Neural cell (in vitro differentiated cells): ENCODE measurements around the gene TPM1. TPM values are rescaled to one million over a fixed set of nuclear protein-coding genes. Genes with fewer than 3 reads are reported as not detected.

Experiments
- H2AFZ ChIP-seq: fragments of 200-600, 300-800 bp; sonication (generic), shearing (Covaris generic); 2 replicates; pipeline ENCODE4 v1.6.0; 2014; ENCODE audit warnings: low read depth, mild to moderate bottlenecking, antibody characterized with exemption, low read length, moderate library complexity
- H3F3A ChIP-seq: fragments of 200-600 bp; shearing (Covaris generic); 2 replicates; pipeline ENCODE4 v1.6.1; 2016; ENCODE audit warnings: mild to moderate bottlenecking, moderate library complexity, mixed read lengths, antibody characterized with exemption, low read length; ENCODE audit not compliant: insufficient read depth, poor library complexity, severe bottlenecking
- H3K27ac ChIP-seq: fragments of 200-600, 300-800 bp; sonication (generic), shearing (Covaris generic); 2 replicates; pipeline ENCODE4 v1.5.1; 2014; ENCODE audit warnings: mild to moderate bottlenecking, low read length, moderate library complexity
- H3K27me3 ChIP-seq: fragments of 300-800, 200-600 bp; sonication (generic), shearing (Covaris generic); 2 replicates; pipeline ENCODE4 v1.6.0; 2014; ENCODE audit warnings: mild to moderate bottlenecking, low read depth, low read length, moderate library complexity; ENCODE audit not compliant: insufficient read depth
- H3K36me3 ChIP-seq: fragments of 300-800, 200-600 bp; sonication (generic), shearing (Covaris generic); 2 replicates; pipeline ENCODE4 v1.5.1; 2014; ENCODE audit warnings: mild to moderate bottlenecking, antibody characterized with exemption, low read length, moderate library complexity; ENCODE audit not compliant: insufficient read depth
- H3K4me2 ChIP-seq: fragments of 300-800, 200-600 bp; sonication (generic), shearing (Covaris generic); 2 replicates; pipeline ENCODE4 v1.6.0; 2014; ENCODE audit warnings: mild to moderate bottlenecking, low read length
- H3K4me3 ChIP-seq: fragments of 300-800, 200-600 bp; sonication (generic), shearing (Covaris generic); 2 replicates; pipeline ENCODE4 v1.5.1; 2014; ENCODE audit warnings: mild to moderate bottlenecking, low read length, moderate library complexity
- H3K79me2 ChIP-seq: fragments of 200-600 bp; shearing (Covaris generic); replicated peaks from 2 replicates; pipeline ENCODE4 v1.6.0; 2014; ENCODE audit warnings: mild to moderate bottlenecking, low read length, moderate library complexity; ENCODE audit not compliant: insufficient read depth
- H3K9ac ChIP-seq: fragments of 300-800, 200-600 bp; sonication (generic), shearing (Covaris generic); 2 replicates; pipeline ENCODE4 v1.6.1; 2016; ENCODE audit warnings: mild to moderate bottlenecking, low read length, mixed read lengths
- H3K9me2 ChIP-seq: fragments of 200-600 bp; shearing (Covaris generic); 2 replicates; pipeline ENCODE4 v1.6.1; 2016; ENCODE audit warnings: mild to moderate bottlenecking, low read length, mixed read lengths; ENCODE audit not compliant: insufficient read depth
- H3K9me3 ChIP-seq: fragments of 200-600, 300-800 bp; sonication (generic), shearing (Covaris generic); 2 replicates; pipeline ENCODE4 v1.6.1; 2016; ENCODE audit warnings: mild to moderate bottlenecking, mixed run types, low read length, moderate library complexity, mixed read lengths
- H4K20me1 ChIP-seq: fragments of 200-600 bp; shearing (Covaris generic); 2 replicates; pipeline ENCODE4 v1.6.1; 2016; ENCODE audit warnings: mild to moderate bottlenecking, mixed run types; ENCODE audit not compliant: insufficient read depth
- CTCF ChIP-seq: fragments of 450-650 bp; IDR thresholded peaks from 2 replicates; pipeline ENCODE4 v1.5.1; 2014; ENCODE audit warnings: antibody characterized with exemption, mild to moderate bottlenecking, moderate library complexity; ENCODE audit not compliant: poor library complexity, severe bottlenecking
- EP300 ChIP-seq: fragments of 450-650 bp; conservative IDR thresholded peaks from 2 replicates; pipeline ENCODE4 v1.6.1; 2014; ENCODE audit warnings: antibody characterized with exemption, mild to moderate bottlenecking, moderate library complexity; ENCODE audit not compliant: poor library complexity, severe bottlenecking
- EZH2 ChIP-seq: fragments of 200-600, 300-800 bp; shearing (Covaris generic), sonication (generic); IDR thresholded peaks from 2 replicates; pipeline ENCODE4 v1.6.1; 2014; ENCODE audit warnings: antibody characterized with exemption, low read length, borderline replicate concordance, mild to moderate bottlenecking; ENCODE audit not compliant: insufficient read depth, poor library complexity, severe bottlenecking
- MXI1 ChIP-seq: fragments of 450-650 bp; conservative IDR thresholded peaks from 2 replicates; pipeline ENCODE4 v1.6.1; 2014; ENCODE audit warnings: antibody characterized with exemption, mild to moderate bottlenecking; ENCODE audit not compliant: poor library complexity, severe bottlenecking
- POLR2AphosphoS5 ChIP-seq: IDR thresholded peaks from 2 replicates; pipeline ENCODE4 v1.6.1; 2012
- RAD21 ChIP-seq: fragments of 450-650 bp; conservative IDR thresholded peaks from 2 replicates; pipeline ENCODE4 v1.6.1; 2014; ENCODE audit warnings: antibody characterized with exemption, mild to moderate bottlenecking, moderate library complexity
- REST ChIP-seq: IDR thresholded peaks from 2 replicates; pipeline ENCODE4 v1.6.1; 2012; ENCODE audit warnings: borderline replicate concordance
- SMC3 ChIP-seq: fragments of 450-650 bp; conservative IDR thresholded peaks from 2 replicates; pipeline ENCODE4 v1.6.1; 2014; ENCODE audit warnings: antibody characterized with exemption, mild to moderate bottlenecking, moderate library complexity; ENCODE audit not compliant: poor library complexity
- TAF1 ChIP-seq: IDR thresholded peaks from 2 replicates; pipeline ENCODE4 v1.6.1; 2012; ENCODE audit warnings: low read depth
- polyA plus RNA-seq: library from polyadenylated mRNA; depleted of rRNA; stranded (reverse); fragments of >200 nt; gene quantifications from 2 replicates; pipeline ENCODE4 v1.2.3, GENCODE V29; 2014

Gene TPM1
- polyA plus RNA-seq, 1 donor from 2014 or later, result 254 TPM

- no peak overlapping the region for H3K9ac ChIP-seq
Measured at GRCh38 chr15:63040954-63041353, 1.6 kb upstream of the TPM1 start.

GRCh38 chr15:63041402-63041973 lies 1.1 kb upstream of the TPM1 start:
- Histone ChIP-seq H3K4me3 (peak overlapping the region; percentile 87), H3K36me3 (no peaks in the 10 kb centered on the region), H3K79me2 (peaks cover 35% of the 10 kb centered on the region), H3F3A (peaks cover 3% of the 10 kb centered on the region), H3K27ac (peak overlapping the region; percentile 57), H3K9me3 (no peaks in the 10 kb centered on the region), H3K27me3 (peaks cover 13% of the 10 kb centered on the region), H3K9me2 (no peaks in the 10 kb centered on the region), H3K9ac (peak overlapping the region; percentile 75), H4K20me1 (no peaks in the 10 kb centered on the region), H2AFZ (no peak overlapping the region), H3K4me2 (peak overlapping the region; percentile 63)
- TF ChIP-seq POLR2AphosphoS5 (no peak), REST (no peak), EZH2 (no peak), EP300 (no peak), TAF1 (no peak), MXI1 (no peak), SMC3 (no peak)

More at GRCh38 chr15:63040954-63041353, 1.6 kb upstream of the TPM1 start:
- no peak overlapping the region for H2AFZ ChIP-seq
- H3K79me2 ChIP-seq, result peaks cover 29% of the 10 kb centered on the region
- H3F3A ChIP-seq, result peaks cover 3% of the 10 kb centered on the region
- no peak overlapping the region for H3K4me2 ChIP-seq
- no peak for TF ChIP-seq REST
- TF ChIP-seq MXI1, result no peak
- TF ChIP-seq POLR2AphosphoS5, result no peak
- TF ChIP-seq TAF1, result no peak
- TF ChIP-seq CTCF, result no peak
- TF ChIP-seq EZH2, result no peak
- no peak for TF ChIP-seq EP300
- no peak for TF ChIP-seq RAD21
- no peak for TF ChIP-seq SMC3
- no peaks in the 10 kb centered on the region for H4K20me1 ChIP-seq
- H3K36me3 ChIP-seq, result no peaks in the 10 kb centered on the region
- H3K27ac ChIP-seq, result no peak overlapping the region
- no peaks in the 10 kb centered on the region for H3K9me2 ChIP-seq
- H3K4me3 ChIP-seq, result no peak overlapping the region
- no peaks in the 10 kb centered on the region for H3K9me3 ChIP-seq
- peaks cover 13% of the 10 kb centered on the region for H3K27me3 ChIP-seq
